22Rv1 (cell line): Measurements from ENCODE around the gene RFT1.

Experiments used
- ZFX ChIP-seq: fragments of 450-650 bp; IDR thresholded peaks from 2 replicates; pipeline ENCODE4 v1.6.1; 2017; ENCODE audit warnings: antibody characterized with exemption, borderline replicate concordance
- TF ChIP-seq, protein P1 (sequence below): fragments of 450-650 bp; IDR thresholded peaks from 2 replicates; pipeline ENCODE4 v1.5.1; 2017; ENCODE audit warnings: mild to moderate bottlenecking

DNA sequence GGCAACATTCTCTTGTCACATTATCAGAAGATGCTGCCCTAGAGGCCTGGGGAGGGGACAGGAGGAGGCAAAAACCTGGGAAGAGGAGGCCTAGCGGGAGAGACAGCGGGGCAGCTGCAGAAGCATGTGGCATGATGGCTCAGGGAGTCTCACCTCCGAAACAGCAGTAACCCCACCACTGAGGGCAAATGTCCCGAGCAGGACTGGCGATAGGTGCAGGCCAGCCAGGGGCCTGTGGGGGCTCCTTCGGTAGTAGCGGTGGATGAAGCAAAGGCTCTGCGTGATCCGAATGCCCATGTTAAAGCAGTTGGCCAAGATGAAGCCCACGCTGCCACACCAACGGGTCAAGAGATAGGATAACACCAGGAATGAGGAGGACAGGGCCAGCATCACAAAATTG is 38.0 kb downstream of the RFT1 start:
- TF ChIP-seq, protein P1, sequence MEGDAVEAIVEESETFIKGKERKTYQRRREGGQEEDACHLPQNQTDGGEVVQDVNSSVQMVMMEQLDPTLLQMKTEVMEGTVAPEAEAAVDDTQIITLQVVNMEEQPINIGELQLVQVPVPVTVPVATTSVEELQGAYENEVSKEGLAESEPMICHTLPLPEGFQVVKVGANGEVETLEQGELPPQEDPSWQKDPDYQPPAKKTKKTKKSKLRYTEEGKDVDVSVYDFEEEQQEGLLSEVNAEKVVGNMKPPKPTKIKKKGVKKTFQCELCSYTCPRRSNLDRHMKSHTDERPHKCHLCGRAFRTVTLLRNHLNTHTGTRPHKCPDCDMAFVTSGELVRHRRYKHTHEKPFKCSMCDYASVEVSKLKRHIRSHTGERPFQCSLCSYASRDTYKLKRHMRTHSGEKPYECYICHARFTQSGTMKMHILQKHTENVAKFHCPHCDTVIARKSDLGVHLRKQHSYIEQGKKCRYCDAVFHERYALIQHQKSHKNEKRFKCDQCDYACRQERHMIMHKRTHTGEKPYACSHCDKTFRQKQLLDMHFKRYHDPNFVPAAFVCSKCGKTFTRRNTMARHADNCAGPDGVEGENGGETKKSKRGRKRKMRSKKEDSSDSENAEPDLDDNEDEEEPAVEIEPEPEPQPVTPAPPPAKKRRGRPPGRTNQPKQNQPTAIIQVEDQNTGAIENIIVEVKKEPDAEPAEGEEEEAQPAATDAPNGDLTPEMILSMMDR = no peak
- TF ChIP-seq ZFX = no peak
